HG03571 (cell line): ENCODE results near the gene DLK1.

ENCODE experiments used
- ATAC-seq: cut with Tn5 transposase; IDR thresholded peaks from one replicate; pipeline ENCODE4 v1.9.1; 2021; ENCODE audit not compliant: unreplicated experiment

Gene DLK1

DNA sequence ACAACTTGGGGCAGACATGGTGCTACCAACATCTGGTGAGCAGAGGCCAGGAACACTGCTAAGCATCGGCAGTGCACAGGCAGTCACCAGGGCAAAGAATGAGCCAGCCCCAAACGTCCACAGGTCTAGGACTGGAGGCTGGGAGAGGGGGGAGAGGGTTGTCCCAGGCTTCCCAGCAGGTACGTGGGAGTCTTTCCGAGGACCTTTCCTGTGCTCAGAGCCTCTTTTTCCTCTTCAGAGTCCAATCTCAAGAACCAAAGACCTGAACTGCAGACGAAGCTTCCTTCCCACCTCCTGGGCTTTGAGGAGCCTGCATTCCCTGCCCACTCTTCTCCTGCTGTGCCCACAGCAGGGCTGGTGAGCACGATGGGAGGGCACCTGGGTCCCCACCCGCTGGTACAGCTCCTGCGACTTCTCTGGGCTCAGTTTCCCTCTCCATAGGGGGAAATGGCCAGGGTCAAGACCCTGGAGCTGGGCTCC lies 48.7 kb downstream of the DLK1 start:
- ATAC-seq = no peak

DNA sequence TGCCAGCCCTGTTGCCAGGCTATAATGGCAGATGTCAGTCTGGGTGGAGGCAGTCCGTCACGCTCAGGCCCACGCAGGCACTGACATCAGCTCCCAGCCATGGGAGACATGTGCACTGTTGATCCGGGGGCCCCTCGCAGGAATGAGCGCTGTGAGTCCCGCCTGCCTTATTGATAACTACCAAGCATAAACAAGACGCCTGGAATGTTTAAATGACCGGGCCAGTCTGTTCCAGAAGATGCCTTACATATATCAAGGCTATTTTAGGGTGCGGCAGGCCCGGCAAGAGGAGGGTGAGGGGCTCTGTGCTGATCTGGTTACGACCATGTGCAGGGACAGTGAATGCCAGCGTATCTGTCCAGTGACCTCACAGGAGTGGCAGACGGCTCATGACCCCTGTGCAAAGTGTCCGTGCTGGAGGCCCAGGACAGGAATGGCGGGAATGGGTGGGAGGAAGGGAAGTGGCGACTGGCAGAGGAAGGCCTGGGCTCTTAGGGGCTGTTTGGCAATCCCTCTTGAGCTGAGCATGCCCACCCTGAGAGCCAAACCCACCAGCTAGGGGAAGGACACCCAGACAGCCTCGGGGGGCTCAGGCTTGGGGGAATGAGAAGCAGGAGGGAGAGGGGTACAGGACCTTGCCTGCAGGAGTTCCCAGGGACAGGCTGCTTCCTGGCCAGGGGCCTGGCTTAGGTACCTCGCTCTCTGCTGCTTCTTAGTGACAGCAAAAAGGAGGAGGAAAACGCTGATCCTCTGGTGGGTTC lies 49.3 kb downstream of the DLK1 start:
- ATAC-seq = no peak

DNA sequence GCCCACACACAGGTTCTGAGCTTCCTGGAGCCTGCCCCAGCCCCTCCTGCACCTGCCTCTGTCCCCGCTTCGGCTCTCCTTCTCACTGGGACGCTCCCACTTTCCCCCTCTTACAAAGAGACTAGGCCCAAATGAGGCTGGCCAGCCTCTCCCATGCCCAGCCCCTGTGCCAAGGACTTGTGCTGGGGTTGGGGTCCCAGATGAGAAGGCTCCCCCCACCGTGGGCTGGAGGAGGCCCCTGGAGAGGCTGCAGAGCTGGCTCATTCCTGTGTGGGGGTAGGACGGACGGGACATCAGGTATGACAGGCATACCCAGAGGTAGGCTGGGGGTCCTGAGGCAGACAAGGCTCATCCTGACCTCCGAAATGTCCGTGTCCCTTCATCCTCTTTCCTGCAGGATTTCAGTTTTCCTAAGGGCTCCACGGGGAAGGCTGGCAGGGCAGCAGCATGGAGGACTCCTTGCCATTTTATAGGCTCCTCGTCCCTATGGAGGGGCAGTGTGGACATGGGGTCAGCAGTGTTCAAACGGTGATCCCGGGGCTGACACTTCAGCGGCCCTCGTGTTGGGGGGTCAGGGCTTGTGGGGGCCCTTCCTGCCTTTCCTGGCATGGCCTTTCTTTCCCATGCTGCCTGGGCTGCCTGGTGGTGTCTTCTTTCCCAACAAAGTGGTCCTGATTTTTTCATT lies 50.1 kb downstream of the DLK1 start:
- ATAC-seq = no peak

DNA sequence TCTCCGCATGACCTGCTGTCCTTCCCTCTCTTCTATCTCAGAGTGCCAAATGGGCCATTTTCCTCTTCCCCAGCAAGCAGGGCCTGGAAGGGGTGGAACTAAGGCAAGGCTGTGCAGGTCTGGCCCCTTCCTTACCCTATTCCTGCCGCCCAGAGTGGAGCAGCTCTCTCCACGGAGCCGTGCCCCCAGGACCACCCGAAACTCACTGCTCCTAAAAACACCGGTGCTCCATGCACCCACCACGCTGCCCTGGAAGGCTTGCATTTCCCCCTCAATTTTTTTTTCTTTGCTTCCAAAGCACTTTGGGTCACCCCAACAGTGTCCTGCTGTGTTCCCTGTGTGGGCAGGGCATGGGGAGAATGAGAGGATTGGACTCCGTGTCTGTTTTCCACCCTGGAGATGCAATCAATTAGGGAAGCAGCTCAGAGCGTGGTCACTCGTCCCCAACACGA lies 50.7 kb downstream of the DLK1 start:
- no peak for ATAC-seq

DNA sequence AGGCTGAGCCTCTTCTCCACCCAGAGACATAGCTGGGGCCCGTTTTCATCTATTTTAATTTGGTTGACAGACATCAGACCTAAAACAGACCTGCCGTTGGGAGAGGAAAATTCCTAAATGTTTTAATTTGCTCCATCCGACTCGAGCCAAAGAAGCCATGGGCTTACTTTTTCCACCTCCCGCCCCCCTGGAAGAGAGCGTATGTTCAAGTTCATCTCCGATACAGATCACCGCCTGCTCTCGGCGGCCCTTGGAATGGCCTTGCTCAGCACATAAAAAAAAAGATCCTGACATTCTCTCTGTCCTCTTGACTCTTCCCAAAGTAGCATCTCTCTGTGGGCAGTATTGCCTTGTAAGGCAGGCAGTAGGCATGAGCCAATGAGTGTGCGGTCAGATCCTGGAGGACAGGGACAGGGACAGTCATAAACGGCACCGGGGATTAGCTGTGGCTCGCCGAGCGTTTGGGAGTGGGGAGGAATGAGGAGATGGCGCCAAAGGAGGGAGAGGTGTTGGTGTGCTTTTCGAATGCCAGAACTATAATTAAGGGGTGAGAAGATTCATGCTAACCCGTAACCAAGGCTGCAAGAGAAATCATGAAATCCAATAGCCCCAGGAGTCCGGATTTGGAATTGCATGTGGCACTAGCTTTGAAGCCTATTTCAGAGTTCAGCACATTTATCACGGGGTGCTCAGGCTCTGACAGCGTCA lies 51.3 kb downstream of the DLK1 start:
- ATAC-seq = no peak

DNA sequence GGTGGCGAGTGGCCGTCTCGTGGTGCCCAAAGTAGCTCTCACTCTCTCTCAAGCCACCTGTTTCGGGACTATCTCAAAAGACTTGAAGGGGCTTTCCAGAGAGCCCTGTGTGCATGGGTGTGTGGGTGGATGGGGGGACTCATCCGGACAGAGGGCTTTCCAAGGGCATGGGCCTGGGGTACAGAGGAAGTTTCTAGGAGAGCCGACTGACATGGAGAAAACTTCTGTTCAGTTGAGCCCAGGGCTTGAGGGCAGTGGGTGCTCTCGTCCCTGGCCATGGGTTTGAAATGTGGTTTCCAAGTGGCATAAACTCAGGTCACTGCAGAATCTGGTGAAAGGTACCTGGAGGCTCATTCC lies 51.8 kb downstream of the DLK1 start:
- no peak for ATAC-seq

DNA sequence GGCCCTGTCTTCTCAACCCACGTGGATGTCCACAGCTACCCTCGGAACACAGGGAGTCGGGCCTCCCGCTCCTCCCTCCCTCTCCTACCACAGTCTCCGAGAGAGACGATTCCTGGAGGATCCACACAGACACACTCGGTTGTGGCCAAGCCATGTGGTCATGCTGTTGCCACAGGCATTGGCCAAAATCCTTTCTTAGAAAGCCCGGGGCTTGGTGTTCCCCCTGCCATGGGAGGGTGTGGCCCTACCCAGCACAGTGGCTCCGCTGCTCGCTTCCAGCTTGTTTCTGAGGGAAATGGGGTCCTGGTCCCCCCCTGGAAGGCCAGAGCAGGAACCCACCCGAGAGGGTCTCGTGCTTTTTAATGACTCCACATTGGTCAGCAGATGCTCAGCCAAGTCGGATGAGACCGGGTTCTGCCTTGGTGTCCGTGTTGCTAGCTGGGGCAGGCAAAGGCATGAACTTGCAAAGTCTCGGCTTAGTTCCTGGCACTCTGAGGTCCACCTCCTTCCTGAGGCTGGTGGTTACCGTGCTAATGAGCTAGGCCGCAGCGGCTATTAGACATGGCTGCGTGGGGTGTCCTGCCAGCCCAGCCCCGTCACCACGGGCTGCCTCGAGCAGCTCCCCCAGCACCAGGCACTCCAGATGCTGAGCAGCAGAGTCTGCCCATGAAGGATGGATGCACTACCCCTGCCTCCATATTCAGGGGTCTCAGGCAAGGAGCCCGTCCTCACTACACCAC lies 52.4 kb downstream of the DLK1 start:
- ATAC-seq = no peak

DNA sequence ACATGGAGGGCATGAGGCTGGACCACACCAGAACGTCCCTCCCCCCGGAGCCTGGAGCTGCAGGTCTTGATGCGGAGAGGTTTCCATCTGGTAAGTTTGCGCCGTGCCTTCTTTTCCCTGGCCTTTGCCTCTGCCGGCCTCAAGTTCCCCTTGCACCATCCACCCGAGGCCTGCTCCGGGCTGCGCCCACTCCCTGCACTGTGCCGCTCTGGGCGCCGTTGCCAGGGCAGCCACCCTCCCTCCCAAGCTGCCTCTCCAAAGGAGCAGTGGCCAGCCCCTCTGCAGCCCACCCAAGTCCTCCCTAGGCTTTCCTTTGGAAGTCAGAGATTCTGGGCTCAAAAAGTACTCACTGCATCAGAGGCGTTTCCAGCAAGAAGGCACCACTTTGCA lies 53.0 kb downstream of the DLK1 start:
- no peak for ATAC-seq

DNA sequence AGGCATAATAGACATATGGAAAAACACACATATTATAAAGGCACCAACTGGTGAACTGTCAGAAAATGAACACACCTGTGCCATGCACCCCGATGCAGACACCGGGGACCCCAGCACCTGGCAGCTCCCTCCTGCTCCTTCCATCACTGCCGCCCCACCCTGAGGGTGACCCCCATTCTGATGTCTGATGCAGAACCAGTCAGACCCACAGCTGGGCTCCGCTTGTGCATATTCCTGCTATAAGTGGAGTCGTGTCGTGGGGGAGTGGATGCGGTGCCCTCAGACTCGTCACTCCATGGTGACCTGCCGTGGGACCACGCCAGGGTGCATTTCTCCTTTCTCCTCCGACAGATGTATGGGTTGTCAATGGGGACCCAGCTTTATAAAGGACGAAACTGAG lies 53.6 kb downstream of the DLK1 start:
- ATAC-seq = no peak

DNA sequence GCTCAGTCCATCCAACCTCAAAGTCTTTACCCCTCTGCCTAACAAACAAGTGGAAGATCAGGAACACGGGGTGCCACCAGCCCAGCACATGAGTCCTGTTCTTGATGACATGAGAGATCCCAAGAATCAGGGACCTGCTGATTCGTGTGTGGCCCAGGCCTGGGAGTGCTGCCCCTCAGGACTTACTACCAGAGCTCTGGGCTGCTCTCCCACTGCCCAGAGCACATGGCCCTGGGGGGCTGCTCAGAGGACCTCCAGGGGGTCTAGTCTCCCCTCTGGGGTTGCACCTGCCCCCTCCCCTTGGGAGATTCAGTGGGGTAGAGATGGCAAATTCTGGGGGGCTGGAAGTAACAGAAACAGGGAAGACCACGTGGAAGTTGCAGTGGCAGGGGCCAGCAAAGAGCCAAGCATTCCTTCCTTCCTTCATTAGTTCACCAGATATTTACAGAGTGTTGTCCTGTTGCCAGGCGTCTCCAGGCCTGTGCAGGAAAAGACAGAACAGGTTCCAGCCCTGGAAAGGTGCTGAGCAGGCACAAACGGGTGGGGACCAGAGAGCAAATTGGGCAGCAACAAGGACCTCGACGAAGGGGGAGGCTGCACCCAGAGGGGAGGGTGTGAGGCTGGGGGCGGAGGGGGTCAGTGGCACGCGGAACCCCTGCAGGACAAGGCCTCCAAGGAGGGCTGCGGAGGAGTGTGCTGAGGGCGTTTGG lies 54.1 kb downstream of the DLK1 start:
- ATAC-seq = no peak

DNA sequence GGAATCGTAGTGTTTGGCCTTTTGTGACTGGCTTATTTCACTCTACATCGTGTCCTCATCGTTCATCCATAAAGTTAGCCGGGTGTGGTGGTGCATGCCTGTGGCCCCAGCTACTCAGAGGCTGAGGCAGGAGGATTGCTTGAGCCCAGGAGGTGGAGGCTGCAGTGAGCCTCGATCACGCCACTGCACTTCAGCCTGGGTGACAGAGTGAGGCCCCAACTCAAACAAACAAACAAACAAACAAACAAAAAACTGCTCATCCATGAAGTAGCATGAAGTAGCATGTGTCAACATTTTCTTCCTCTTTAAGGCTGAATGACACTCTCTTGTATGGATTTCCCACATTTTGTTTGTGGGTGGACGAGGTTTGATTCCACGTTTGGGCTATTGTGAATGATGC lies 55.3 kb downstream of the DLK1 start:
- ATAC-seq = no peak

DNA sequence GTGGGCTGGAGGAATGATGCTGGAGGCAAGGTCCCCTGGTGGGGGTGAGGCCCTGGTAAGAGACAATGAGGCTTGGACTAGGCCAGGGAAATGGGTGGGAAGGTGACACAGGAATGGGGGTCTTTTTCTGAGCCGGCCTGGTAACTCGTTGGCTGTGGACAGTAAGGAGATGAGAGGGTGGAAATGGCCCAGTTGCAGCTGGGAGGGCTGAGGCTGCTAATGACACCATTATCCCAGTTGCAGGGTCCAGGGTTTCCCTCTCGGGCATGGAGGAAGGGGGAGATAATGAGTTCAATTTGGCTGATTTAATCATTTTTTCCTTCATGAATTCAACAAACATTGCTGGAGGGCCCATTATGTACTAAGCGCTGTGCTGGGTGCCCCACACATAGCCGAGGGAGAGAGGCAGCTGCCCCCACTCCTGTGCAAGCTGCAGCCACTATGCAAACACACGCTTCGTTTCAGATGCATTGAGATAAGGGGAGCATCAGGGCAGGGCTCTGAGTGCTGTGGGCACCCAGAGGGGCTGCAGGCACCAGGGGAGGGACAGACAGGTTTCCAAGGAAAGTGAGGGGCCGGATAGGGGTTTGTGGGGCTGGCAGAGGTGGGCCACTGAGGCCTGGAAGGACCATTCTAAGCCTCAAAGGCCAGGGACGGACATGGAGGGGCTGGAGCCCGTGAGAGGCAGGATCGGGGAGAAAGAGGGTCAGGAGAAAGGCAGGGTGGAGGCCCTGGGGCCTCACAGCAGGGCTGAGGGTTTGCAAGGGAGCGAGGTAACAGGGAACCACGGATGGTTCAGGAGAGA lies 56.0 kb downstream of the DLK1 start:
- no peak for ATAC-seq

DNA sequence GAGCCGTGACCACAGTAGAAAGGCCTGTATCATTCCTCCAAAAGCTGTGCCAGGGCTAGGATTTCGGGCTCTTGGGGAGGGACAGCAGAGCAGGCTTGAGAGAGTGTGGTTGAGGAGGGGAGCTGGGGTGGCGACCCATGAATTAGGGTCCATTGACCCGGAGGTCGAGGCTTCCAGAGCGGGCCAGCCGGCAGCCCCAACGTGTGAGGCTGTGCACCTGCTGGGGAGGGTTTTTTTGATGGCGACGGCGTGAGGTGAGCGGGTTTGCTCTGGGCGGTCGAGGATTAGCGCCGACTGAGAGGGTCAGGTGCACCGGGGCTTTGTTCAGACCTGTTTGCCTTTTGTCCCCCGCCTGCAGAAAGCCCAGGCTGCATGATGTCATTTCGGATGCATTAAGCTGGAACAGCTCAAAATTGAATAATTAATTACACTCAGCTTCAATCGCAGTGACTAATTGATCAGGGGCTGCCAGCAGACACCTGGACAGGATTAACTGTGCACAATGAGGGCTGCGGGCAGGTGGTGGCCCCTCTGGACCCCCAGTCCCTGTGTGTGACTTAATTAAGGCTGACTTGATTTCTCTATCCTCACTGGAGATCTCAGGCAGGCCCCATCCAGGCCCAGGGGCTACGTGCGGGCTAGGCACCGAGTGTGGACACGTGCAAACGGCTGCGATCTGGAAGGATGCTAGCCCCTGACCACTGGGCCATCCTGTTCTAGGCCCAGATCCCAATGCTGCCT lies 57.1 kb downstream of the DLK1 start:
- no peak for ATAC-seq

DNA sequence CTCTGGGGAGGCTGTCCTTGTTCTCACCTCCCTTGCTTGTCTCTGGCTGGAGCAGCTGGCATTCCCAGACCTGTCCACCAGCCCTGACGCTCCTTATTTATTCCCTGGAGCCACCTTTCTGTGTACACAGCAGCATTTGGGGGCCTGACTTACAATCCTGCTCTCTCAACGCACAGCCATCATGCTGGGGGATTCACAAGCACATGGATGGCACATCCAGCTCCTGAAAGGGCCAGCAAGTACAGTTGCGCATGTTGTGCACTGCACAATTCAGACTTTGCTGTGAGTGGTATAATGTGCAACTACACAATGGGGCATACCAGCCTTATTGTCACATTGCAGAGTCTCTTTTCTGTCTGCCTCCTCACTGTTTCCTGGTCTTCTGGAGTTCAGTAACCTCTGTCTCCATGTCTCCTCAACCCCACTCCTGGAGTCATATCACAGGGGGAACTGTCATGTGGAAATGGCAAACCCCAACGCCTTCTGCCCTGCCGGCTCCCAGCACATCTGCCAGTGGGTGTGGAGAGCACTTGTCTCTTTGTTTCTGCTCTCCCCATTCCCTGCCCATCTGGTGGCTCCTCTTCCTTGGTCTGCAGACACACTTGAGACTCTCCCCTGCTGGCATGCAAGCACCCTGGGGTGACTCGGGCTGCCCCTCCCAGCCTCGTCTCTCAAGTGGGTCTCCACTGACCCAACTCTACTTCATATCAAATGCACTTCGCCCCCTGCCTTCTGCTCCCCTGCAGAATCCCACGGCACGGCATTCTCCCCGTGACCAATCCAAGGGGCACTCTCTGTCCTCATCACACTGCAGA lies 58.0 kb downstream of the DLK1 start:
- no peak for ATAC-seq

DNA sequence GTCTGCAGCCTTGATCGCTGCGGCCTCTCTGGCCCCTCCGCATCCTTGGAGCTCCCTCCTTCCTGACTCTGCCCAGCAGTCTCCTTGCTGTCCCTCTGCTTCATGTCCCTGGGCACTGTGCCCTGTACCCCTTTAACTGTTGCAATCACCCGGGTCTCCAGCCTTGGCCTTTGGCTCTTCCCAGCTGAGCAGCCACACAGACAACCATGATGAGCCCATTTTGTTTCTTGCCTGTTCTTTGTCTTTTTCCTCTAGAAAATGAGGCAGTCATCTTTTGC lies 58.6 kb downstream of the DLK1 start:
- ATAC-seq = no peak

DNA sequence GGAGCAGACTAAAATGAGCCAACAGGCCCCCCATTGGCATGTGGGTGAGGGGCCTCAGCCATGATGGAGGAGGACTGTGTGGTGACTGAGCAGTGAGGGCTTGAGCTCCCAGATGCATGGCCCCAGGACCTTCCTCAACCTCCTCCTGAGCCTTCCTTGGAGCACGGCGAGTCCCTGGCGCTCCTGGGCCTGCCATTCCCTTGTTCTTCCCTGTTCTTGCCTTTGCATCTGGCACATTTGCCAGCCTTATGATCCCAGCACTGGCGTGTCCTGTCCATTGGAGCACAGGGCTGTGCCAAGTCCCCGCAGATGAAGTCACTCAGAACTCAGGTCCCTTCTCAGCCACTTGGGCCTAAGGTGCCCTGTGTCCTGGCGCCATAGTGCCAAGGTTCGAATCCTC lies 58.9 kb downstream of the DLK1 start:
- ATAC-seq = no peak

DNA sequence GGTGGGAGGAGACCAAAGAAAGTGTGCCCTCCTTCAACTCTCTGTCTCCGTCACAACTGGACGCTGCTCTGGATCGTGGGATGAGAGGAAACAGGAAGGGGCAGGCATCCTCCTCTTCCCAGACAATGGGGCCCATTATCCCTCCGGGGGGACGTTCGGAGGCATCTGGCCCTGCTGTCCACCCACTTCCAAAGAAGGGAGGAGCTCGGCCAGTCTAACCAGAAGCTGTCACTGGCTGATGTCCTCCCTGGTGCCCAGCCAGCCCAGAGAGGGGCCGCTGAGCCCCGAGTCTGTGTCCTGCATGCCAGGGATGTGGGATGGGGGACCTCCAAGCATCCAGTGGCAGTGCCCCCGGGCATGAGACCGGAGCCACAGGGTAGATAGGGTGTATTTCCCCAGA lies 59.4 kb downstream of the DLK1 start:
- no peak for ATAC-seq

DNA sequence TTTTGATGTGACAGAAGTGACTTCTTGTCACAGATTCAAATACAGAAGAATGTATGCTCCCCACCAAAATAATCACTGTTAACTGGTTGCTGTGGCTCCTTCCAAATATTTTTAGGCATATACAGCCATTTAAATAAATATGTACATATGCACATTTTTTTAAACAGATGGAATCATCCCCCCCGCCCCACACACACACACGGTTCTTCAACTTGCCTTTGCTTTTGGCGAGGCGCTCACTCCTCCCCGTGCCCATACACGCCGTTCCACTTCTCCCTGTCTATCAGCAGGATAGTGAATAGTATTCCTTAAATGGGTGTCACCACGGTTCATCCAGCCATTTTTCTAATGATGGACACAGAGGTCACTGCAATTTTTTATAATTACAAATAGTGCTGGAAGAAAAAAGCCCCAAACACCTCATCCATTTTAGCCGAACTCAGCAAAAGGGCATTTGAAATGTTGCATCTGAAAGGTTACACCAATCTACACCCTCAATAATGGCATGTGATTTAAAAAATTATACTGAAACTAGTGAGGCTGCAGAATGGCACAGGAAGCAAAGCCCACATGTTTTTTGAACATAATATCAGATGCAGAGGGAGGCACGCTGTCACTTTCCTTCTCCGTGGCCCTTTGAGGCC lies 60.0 kb downstream of the DLK1 start:
- ATAC-seq = no peak
